Activated CD4-positive, alpha-beta T cell treated with anti-CD3 and anti-CD28 coated beads for 1 hour (primary cell): ENCODE data around the gene GTSE1.

ENCODE experiments used
- DNase-seq: peaks from one replicate; pipeline ENCODE4 v3.0.0-alpha.2; 2020

GTSE1 gene

DNA sequence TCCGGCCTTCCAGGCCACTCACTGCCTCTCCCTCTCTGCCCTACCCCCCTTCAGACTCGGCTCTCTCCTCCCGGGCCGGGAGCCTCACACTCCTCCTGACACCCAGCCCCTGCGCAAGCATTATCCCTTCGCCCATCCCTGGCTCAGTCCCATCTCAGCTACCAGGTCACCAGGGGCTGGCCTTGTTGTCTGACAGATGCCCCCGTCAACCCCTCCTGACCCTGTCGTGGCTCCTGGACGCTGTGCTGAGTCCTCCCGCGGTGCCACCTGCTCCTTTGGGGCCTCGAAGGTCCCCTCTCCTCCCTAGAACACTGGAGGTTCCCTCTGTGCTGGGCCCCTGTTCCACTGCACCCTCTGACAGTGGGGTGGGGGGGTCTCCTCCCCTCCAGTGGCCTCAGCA lies 71.8 kb downstream of the GTSE1 start:
- DNase-seq = no peak

DNA sequence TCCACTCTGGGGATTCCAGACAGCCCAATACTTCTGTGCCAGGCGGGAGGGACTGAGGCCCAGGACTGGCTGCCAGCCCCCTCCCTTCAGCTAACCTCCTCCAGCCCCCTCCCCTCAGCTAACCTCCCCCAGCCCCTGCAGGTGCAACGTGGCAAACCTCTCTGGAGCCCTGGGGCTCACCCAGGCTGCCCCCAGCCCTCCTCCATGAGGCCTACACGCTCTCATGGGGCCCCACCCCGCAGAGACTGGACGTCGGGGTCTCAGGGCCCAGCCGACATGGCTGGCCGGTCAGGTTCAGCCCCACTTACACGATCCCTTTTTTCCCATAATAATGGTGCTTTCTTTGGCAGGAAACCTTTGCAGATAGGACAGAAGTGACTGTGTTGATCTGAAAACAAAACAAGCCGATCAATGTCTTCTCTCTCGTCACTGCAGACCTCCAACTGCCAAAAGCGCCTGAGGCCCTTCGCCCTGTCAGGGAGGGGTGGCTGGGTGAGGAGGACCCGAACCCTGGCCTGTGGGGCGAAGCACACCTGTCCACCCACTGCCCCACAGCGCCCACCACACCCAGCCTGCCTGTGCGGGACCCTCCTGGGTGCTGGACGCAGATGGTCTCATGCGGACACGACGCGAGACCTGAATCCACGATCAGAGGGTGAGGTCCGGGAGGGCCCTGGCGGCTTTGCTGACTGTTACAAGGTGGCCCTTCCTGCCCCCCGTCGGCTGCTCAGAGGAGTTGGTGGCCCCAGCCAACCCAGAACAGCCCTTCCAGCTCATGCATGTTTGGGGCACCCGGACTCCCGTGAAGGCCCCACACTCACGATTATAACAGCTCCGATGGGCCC lies 72.4 kb downstream of the GTSE1 start:
- no peak for DNase-seq

DNA sequence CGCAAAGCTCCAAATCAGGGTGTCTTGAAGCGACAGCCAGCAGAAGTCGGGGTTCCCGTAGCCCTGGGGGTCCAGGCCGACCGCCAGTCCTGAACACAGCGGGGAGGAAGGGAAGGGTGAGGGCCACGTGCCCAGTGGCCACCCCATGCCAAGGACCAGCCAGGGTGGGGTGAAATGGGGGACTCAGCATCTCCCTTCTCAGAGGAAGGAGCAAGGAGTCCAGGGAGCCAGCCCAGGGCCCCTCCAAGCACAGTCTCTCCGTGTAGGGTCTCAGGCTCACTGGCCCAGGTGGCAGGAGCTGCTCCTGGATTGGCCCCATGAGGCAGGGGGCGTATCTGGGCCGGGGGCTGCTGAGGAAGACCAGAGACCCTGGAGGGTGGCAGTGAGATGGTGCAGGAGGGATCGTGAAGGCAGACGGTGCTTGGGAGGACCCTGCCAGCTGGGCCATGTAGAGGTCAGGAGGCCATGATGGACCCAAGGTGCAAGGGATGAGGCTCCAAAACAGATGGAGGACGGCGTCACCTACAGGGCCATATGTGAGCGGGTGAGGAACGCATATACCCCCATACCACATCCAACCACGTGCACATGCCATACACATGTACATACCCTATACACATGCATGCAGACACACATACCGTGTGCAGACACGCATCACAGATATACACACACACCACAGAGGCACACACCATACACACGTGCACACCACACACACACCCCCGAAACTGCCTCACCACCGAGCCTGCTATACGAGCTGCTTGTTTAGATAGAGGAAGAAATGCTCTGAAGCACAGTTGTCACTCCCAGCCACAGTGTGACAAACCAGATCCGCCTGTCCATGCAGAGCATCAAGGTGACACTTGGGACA lies 73.3 kb downstream of the GTSE1 start:
- DNase-seq = no peak

DNA sequence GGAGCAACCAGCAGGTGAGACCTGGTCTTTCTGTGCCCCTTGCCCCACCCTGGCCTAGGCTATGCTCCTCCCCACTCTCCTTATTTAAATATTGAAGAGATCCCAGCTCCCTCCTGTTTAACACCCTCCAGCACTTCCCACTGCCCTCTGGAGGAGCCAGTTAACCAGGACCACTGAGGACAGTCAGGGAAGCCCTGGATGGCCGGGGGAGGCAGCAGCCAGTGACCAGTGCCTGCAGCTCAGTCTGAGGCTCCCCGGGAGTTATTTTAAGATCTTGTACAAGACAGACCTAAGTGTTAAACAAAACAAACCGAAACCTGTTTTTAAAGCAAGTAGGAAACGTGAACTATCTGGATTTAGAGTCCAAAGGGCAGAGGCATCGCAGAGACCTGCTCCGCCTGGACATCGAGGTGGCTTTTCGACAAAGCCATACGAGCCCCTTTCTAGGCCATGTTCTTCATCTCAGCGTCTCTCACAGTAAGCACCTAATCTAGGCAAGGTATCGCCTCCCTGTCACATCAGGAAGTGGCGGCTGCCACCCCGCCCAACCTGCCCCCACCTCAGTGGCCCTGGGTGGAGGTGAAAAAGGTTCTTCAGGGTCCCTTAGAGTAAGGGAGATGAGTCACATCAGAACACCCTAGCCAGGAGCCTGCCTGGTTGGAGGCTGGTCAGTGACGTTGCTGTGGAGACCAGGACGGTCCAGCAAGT lies 74.1 kb downstream of the GTSE1 start:
- DNase-seq = no peak

DNA sequence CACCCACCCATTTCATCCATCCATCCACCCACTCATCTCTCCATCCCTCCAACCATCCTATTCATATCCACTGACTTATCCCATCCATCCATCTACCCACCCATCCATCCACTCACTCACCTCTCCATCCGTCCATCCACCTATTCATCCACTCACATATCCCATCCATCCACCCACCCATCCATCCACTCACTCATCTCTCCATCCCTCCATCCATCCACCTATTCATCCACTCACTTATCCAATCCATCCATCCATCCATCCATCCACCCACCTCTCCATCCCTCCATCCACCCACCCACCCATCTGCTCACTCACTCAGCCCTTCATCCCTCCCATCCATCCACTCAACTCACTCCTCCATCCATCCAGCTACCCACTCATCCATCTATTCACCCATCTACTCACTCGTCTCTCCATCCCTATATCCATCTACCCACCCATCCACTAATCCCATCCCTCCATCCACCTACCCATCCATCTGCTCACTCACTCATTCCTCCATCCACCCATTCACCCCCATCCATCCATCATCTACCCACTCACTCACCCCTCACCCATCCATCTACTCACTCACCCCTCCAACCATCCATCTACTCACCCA lies 75.1 kb downstream of the GTSE1 start:
- DNase-seq = no peak

DNA sequence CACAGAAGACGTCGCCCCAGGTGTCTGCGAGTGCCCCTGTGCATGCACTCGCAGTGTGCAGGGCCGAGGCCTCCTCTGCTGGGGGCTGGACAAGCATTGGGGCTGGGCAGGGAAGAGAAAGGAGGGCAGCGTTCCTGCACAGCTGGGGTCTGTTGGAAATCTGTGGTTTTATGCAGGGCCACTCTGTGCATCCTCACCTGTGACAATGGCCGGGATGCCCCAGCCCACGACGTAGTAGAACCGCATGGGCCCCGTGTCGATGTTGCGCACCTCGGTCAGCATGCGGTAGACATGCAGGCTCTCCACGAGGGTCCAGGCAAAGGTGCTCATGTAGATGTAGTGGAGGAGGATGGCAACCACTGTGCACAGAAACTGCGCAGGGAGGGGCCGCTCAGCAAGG lies 76.0 kb downstream of the GTSE1 start:
- no peak for DNase-seq

DNA sequence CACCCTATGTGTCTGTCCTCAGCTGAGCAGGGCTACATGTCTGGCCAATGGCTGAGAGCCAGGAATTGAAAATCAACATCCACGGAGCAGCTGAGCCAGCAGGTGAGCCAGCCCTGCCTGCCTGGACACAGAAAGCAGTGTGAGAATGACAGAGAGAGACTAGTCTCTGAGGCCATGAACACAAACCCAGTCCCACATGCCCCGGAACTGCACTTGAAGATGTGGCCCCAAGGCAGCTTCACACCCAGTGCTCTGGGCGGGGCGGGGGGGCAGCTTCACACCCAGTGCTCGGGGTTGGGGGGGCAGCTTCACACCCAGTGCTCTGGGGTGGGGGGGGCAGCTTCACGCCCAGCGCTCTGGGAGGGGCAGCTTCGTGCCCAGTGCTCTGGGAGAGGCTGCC lies 76.5 kb downstream of the GTSE1 start:
- DNase-seq = no peak

DNA sequence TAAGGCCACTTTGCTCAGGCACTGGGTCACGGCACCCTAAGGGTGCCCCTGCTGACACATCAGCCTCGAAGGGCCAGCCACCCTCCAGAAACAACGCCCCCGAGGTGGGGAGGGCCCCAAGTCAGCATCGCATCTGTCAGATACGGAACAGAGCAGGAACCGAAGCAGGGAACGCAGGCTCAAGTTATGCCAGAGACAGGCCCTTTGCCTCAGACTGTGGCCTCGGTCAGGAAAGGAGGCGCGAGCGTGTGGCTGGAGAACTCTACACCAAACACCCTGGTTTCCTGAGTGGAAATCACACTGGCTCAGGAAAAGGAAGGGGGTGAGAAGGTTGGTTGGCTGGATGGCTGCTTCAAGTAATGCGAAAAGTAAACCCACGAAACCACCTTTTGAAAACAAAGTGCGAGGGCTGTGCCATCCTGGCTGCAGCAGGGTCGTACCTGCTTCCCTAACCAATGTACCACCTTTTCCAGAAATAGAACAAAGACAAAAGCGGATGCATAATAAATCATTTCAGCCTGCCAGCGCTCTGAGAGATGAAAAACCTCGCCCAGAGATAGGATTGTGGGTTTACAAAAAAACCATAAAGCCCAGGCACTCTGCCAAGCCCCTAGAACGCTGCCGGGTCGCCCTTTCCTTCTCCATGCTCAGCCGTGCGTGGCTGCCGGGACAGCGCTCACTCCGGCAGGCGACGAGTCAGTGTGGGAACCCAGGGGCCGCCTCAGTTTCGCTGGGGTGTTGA lies 77.4 kb downstream of the GTSE1 start:
- no peak for DNase-seq

DNA sequence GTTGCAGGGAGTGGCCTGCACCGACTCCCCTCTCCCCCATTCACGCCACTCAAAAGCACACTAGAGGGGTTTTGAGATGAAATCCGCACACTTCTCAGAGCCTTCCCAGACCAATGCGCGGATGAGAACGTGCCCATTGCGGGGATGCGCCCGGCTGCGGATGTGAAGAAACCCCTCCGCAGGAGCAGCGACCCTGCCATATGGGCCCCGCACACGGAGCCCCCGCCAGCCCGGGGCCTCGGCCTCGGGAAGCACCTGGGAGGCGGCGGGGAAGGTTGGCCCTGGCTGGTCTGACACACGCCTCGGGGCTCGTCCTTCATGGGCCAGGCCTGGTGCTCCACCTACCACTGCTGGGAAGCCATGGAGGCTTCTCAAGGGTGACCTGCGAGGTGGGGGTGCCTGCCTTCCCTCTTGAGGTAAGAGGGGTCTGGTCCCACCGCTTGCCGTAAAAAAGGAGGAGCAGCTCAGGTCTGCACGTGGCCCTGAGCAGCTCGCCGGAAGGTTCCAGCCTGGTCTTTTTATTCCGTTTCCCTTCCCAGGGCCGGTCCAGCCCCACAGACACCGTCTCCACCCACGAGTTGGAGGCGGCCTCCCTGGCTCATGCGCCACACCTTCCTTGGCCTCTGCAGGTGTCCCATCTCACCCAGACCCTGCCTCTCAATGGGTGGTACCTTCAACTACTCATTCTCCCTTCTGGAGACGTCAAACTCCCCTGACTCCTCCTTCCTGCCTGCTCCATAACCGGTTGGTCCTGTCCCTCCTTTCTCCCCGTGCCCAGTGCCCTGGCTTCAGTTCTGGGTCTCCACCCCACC lies 78.2 kb downstream of the GTSE1 start:
- no peak for DNase-seq

DNA sequence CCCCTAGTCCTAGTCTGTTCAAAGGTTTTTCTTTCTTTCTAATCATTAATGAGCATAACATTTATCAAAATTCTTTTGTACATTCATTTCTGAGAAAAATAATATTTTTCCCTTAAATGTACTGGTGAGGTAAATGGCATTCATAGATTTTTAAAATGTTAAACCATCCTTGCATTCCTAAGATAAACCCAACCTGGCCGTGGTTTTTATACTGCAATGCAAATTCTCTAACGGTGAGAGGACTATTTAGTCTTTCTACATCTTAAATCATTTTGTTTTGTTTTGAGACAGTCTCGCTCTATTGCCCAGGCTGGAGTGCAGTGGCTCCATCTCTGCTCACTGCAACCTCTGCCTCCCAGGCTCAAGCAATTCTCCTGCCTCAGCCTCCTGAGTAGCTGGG lies 79.4 kb downstream of the GTSE1 start:
- no peak for DNase-seq

DNA sequence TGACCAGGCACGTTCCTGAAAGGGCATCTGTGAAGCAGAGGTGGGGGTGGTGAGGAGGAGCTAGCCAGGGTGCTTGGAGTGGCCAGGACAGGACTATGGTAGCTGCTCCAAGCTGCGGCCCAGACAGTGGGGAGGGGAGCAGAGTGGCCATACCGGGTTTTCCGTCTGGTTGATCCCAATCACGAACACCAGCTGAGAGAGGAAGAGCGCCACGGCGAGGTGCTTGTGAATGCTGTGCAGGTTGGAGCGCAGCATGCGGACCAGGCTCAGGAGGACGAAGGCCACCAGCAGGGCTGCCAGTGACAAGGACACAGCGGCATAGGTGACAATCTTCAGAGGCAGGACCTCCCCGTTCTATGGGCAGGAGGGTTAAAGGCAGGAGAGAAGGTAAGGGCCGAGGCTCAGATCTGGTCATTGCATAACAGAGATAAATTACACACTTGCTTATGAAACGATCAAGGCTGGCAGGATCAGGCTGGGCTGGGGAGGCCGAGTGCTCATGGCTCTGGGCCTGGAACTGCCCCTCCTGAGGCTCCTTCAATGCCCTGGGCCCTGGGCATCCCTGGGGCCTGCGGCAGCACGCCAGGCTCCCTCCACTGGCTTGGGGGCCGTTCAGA lies 80.3 kb downstream of the GTSE1 start:
- no peak for DNase-seq

DNA sequence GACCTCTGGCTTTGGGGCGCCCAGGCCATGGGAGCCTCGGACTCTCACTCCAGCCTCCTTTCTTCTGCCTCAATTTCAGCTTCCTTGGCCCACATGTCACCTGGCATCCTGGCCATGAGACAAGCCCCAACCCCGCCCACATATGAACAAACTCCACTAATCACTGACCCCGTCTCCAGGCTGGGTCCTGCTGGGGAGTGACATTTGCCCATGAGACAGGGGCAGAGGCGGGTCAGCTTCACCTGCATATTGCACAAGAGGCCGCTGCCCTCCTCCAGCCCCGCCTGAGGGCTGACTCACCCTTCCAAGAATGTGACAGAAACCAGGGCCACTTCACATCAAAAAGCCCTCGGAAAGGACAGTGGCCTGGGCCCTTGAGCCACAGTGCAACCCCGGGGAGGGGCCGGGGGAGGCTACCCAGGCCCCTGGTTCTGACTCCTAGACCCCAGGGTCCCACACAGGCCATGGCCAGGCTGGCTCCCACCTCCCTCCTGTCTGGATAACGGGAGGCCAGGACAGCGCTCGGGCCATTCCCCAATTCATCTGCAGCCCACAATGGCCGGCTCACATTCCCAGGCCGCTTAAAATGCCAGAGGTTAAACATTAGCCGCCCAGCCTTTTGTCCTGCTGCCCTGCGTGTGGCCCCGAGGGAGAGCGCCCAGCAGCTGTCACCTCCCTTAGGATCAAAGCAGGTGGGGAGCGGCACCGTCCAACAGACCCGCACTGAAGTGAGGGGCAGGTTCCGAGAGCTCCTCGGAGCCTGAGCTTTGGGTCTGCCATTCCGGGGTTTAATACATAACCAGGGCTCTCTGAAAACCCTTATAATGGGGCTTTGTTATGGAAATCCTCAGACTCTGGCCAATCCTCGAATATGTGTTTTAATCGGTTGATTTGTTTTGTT lies 81.1 kb downstream of the GTSE1 start:
- no peak for DNase-seq

DNA sequence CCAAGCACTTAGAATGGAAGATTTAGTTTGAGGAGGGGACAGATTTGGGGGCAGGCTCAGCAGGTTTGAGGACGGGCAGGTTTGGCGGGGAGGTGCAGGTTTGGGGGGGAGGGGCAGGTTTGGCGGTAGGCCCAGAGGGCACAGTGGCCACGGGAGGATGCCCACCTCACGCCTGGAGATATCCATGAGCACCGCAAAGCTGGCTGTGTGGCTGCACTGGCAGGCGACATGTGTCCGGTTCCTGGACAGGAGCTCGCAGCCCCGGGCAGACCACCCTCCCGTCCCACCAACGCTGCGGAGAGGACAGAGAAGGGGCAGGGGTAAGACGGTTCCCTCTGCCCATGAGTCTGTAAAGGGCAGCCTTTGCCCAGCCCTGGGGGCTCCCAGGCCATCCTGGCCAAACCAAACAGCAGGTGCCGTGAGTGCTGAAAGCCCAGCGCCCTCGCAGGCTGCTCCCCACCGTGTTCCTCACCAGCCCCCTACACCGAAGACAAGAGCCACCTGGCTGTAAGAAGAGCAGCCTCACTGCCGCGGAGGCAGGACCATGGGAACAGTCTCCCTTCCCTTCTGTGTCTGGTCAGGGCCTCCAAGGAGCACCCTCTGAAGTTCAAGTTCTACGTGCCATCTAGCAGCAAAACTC lies 81.9 kb downstream of the GTSE1 start:
- DNase-seq = no peak

DNA sequence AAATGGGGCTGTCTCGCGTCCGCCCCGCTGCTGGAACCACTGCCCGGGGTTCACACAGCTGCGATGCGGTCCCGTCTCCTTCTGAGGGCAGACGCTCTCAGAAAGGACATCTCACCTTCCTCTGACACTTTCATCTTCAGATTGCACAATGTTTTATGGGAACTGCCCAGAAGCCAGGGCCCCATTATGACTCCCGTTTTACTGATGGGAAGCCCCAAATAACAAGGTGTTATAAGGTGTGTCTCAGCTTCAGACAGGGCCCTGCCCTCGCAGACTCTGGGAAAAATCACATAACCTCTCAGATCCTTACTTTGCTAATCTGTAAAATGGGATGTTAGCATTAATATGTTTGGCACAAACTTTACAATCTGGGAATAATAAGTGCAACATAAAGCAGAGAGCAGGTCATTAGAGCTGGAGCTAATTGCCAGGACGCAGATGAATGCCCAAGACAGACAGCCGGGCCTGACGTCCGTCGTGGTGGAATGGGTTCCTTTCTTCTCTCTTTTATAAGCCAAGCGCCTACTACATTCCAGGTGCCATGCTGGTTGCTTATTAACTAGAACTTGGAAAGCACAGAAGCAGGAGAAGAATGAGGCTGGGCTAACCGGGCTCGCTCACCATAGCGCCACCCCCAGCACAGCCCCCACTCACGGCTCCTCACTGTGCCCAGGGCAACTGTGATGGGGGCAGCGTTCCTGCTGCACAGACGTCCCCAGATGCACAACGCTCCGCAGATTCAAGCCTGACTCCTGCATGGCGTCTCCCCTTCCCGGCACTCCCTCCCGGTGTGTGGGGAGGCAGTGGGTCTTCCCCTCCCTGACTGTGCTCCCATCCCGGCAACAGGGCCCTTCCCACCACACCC lies 82.6 kb downstream of the GTSE1 start:
- DNase-seq = no peak

DNA sequence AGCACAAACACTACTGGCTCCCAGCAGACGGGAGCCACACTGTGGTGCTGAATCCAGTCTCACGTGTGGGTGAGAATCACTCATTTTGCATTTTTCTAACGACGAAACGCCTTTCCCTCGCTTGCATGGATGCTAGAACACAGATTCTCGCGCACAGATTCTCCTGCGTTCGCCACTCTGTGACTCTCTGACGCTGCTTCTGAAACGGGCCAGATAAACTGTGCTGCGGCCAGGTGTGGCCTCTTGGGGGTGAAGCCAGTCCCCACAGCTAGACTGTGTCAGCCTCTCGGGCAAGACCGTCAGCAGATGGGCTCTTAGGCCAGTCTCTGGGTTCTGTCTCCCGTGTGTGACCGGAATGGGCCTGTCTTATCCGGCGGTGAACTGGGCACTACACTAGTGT lies 83.4 kb downstream of the GTSE1 start:
- DNase-seq = no peak
